GM06990 (cell line): ENCODE measurements around the gene SPI1.

Experiments
- DNase-seq: peaks from one replicate; pipeline ENCODE4 v3.0.0-alpha.2; 2011; ENCODE audit not compliant: insufficient read length; ENCODE audit errors: extremely low read depth
- H3K27me3 ChIP-seq: replicated peaks from 2 replicates; pipeline ENCODE4 v1.6.0; 2011; ENCODE audit warnings: low read length; ENCODE audit not compliant: control insufficient read depth, insufficient read depth
- H3K36me3 ChIP-seq: 2 replicates; pipeline ENCODE4 v1.5.1; 2011; ENCODE audit warnings: low read length; ENCODE audit not compliant: control insufficient read depth, insufficient read depth
- H3K4me3 ChIP-seq: replicated peaks from 2 replicates; pipeline ENCODE4 v1.5.1; 2011; ENCODE audit warnings: low read depth, mild to moderate bottlenecking, control low read depth, low read length
- CTCF ChIP-seq: IDR thresholded peaks from 2 replicates; pipeline ENCODE4 v1.5.1; 2011; ENCODE audit warnings: low read length, control low read depth, mild to moderate bottlenecking, inconsistent platforms; ENCODE audit not compliant: insufficient read depth, poor library complexity, severe bottlenecking

The SPI1 gene

GRCh38 chr11:47329987-47330931, 48.1 kb downstream of the SPI1 start:
- TF ChIP-seq CTCF, result no peak
- Histone ChIP-seq H3K27me3 (no peaks in the 10 kb centered on the region), H3K4me3 (no peak overlapping the region), H3K36me3 (peaks cover 25% of the 10 kb centered on the region)
- no peak for DNase-seq

GRCh38 chr11:47329431-47329986, 48.8 kb downstream of the SPI1 start:
- no peak for DNase-seq
- Histone ChIP-seq H3K27me3 (no peaks in the 10 kb centered on the region), H3K4me3 (no peak overlapping the region)

GRCh38 chr11:47328449-47329390, 49.6 kb downstream of the SPI1 start:
- Histone ChIP-seq H3K4me3 (no peak overlapping the region), H3K27me3 (no peaks in the 10 kb centered on the region), H3K36me3 (peaks cover 26% of the 10 kb centered on the region)
- TF ChIP-seq CTCF, result peak; percentile 35
- peak; percentile 51 for DNase-seq

More at GRCh38 chr11:47329431-47329986, 48.8 kb downstream of the SPI1 start:
- peaks cover 26% of the 10 kb centered on the region for H3K36me3 ChIP-seq
- no peak for TF ChIP-seq CTCF

- H3K4me3 ChIP-seq, result no peak overlapping the region
- H3K36me3 ChIP-seq, result peaks cover 28% of the 10 kb centered on the region
- no peaks in the 10 kb centered on the region for H3K27me3 ChIP-seq
- DNase-seq, result no peak
- TF ChIP-seq CTCF, result no peak
Observed at GRCh38 chr11:47327949-47328348, 50.4 kb downstream of the SPI1 start.

- H3K4me3 ChIP-seq, result no peak overlapping the region
- H3K27me3 ChIP-seq, result no peaks in the 10 kb centered on the region
- TF ChIP-seq CTCF, result no peak
- no peak for DNase-seq
- peaks cover 28% of the 10 kb centered on the region for H3K36me3 ChIP-seq
Observed at GRCh38 chr11:47327025-47327424, 51.3 kb downstream of the SPI1 start.
